Effector CD4-positive, alpha-beta T cell (primary cell): ENCODE measurements around the gene SLC27A6.

Experiments used
- DNase-seq: peaks from one replicate; pipeline ENCODE4 v3.0.0-alpha.2; 2020

Gene SLC27A6

GRCh38 chr5:129069292-129069691 is 104.0 kb downstream of the SLC27A6 start:
- no peak for DNase-seq

GRCh38 chr5:129073111-129073510 is 107.8 kb downstream of the SLC27A6 start:
- no peak for DNase-seq

DNA sequence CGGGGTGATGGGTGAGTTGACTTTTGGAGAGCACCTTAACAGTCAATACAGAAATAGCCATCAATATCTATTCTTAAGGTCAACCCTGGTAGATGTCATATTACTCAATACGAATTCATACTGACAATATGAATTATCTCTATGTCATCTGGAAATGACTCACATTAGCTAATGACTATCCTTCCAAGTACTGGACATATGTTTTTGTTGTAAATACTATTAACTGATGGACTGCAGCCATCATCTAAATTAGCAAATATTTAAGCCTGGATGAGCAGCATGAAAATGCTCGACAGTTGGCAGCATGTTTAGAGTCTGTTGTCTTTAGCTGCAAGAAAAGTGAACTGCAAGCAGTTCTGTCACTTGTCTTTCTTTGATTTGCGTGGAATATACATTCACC is 109.6 kb downstream of the SLC27A6 start:
- no peak for DNase-seq

GRCh38 chr5:129077433-129078075 is 112.3 kb downstream of the SLC27A6 start:
- no peak for DNase-seq

DNA sequence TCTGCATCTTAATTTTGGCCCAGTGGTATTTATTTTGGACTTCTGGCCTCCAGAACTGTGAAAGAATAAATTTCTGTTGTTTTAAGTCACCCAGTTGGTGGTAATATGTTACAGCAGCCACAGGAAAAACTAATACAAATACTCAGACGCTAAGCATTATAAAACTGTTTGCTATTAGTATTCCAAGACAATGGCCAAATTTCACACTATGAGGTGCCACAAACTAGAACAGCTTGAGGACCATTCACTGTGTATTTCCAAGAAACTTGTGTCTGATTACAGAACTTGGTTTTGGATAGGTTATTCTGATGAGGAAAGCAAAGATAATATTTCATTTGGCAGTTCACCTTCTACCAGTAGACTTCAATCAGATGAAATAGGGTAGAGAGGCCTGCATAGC is 113.0 kb downstream of the SLC27A6 start:
- DNase-seq = no peak

DNA sequence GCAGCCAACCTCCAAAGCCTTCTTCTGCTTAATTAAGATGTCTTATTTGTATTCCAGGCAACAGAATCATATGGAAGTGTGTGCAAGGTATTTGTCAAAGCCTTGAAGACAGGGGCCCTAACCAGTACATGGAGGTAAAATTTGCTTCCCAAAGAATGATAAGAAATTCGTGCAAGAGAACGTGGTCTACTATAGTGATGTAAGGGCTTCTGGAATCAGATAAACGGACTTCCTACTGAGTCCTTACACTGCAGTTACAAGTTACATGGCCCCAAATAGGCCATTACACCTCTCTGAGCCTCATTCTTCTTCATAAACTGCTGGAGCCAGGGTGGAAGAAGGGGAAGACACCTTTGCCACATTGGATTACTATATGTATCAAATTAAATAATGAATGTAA is 113.4 kb downstream of the SLC27A6 start:
- no peak for DNase-seq

DNA sequence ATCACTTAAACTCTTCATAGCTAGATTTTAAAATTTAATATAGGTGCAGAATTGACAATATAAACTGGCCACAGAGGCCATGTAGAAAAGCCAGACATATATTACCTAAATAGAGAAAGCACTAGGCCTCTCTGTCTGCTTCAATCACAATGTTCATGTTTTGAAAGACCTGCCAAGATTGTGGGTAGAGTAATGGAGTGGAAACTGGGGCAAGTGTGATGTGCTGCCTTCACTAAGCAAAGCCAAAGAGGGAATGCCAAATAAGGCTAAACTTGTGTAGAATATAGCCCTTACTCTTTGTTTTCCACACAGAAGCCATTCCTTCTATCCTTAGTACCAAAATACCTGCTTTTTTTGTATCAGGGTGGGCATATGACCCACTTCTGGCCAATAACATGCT is 114.2 kb downstream of the SLC27A6 start:
- no peak for DNase-seq

GRCh38 chr5:129080766-129081165 is 115.5 kb downstream of the SLC27A6 start:
- DNase-seq = no peak

- no peak for DNase-seq
Measured at GRCh38 chr5:129082225-129083136, 117.2 kb downstream of the SLC27A6 start.
